Measurements from ENCODE around the gene PACSIN2. TPM values are rescaled to one million over a fixed set of nuclear protein-coding genes. Genes with fewer than 3 reads are reported as not detected.
"Not testable (repeated sequence)": the region's sequence is repeated elsewhere in the genome, so short reads cannot be mapped to it uniquely, and the experiment has no call there.

Gene PACSIN2
- total RNA-seq, 1 experiment from 2014 or later: 8.3 TPM

DNA sequence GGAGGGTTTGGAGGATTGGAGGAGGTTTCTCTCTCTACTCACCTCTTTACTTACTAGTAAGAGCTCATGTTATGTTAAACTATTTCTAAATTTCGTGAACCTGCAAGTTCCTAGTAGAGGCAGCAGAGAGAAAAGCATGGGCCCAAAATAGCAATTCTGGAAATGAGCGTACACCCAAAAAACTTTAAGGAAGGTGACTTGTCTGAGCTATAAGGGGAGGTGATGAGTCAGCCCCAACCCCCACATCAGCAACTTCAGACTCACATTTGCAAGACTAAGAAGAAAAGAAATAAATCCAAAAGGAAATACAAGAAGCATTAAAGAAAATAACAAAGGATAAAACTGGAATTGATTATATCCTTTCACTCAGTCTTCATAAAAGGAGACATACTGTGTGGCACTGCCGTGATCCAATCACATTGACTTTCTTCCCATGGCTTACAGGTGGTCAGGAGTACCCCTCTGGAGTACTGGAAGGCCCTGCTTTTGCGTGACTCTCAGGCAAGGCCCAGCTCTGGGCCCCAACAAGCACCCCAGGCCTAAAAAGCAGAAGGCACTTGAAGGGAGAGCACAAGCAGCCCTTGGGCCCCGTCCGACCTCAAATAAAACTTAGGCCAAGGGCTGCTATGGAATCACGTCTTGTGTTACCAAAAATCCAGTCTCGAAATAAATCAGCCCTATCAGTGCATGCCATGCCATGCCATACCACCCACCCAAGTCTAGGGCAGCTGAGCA, 14.3 kb downstream of the PACSIN2 start:
- no peak overlapping the region for H3K4me2 ChIP-seq (ENCODE audit: low read depth, low read length, poor library complexity, severe bottlenecking)
- no peaks in the 10 kb centered on the region; the same call in 1 of the 2 replicates for H3K27me3 ChIP-seq (ENCODE audit: low read length)
- no peaks in the 10 kb centered on the region for H3K36me3 ChIP-seq (ENCODE audit: insufficient read depth, low read length)
- H2AFZ ChIP-seq (ENCODE audit: low read length): no peak overlapping the region
- no peaks in the 10 kb centered on the region for H3K9me2 ChIP-seq (replicated peaks; ENCODE audit: insufficient read depth, low read length)
- H3K9ac ChIP-seq (ENCODE audit: low read length): no peak overlapping the region
- H3K4me3 ChIP-seq (ENCODE audit: low read length): no peak overlapping the region
- no peaks in the 10 kb centered on the region for H3K9me3 ChIP-seq (ENCODE audit: low read length)
- H3K4me1 ChIP-seq (ENCODE audit: low read length): peaks cover 1% of the 10 kb centered on the region
- peaks cover 78% of the 10 kb centered on the region for H4K20me1 ChIP-seq (ENCODE audit: insufficient read depth, low read depth, low read length)
- no peaks in the 10 kb centered on the region for H3K79me2 ChIP-seq (ENCODE audit: low read length)
- H3K27ac ChIP-seq (ENCODE audit: low read length): no peak overlapping the region
- DNase-seq: no peak

DNA sequence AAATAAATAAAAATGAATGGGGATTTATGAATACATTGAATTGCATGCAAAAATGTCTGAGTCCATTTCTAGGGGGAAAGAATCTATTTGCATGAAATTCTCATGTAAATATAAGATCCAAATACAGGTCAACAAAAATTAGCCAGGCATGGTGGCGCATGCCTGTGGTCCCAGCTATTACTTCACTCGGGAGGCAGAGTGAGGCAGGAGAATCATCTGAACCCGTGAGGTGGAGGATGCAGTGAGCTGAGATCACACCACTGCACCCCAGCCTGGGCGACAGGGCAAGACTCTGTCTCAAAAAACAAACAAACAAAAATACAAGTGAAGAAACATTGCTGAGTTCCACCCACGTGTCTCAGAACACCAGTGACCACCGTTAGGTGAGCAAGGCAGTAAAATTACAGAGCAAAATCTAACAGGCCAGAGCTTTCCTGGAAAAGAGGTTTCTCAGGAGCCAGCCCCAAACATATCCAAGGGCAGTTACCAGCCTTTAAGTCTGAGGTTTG, 17.3 kb downstream of the PACSIN2 start:
- no peak overlapping the region for H3K4me3 ChIP-seq (ENCODE audit: low read length)
- no peak overlapping the region for H2AFZ ChIP-seq (ENCODE audit: low read length)
- peaks cover 78% of the 10 kb centered on the region for H4K20me1 ChIP-seq (ENCODE audit: insufficient read depth, low read depth, low read length)
- peaks cover 25% of the 10 kb centered on the region for H3K4me1 ChIP-seq (ENCODE audit: low read length)
- H3K36me3 ChIP-seq (ENCODE audit: insufficient read depth, low read length): no peaks in the 10 kb centered on the region
- H3K9me2 ChIP-seq (replicated peaks; ENCODE audit: insufficient read depth, low read length): no peaks in the 10 kb centered on the region
- no peak overlapping the region for H3K27ac ChIP-seq (ENCODE audit: low read length)
- DNase-seq: no peak
- H3K4me2 ChIP-seq (ENCODE audit: low read depth, low read length, poor library complexity, severe bottlenecking): no peak overlapping the region
- H3K9ac ChIP-seq (ENCODE audit: low read length): no peak overlapping the region
- H3K79me2 ChIP-seq (ENCODE audit: low read length): no peaks in the 10 kb centered on the region
- H3K9me3 ChIP-seq (ENCODE audit: low read length): no peaks in the 10 kb centered on the region
- no peaks in the 10 kb centered on the region; the same call in 1 of the 2 replicates for H3K27me3 ChIP-seq (ENCODE audit: low read length)

DNA sequence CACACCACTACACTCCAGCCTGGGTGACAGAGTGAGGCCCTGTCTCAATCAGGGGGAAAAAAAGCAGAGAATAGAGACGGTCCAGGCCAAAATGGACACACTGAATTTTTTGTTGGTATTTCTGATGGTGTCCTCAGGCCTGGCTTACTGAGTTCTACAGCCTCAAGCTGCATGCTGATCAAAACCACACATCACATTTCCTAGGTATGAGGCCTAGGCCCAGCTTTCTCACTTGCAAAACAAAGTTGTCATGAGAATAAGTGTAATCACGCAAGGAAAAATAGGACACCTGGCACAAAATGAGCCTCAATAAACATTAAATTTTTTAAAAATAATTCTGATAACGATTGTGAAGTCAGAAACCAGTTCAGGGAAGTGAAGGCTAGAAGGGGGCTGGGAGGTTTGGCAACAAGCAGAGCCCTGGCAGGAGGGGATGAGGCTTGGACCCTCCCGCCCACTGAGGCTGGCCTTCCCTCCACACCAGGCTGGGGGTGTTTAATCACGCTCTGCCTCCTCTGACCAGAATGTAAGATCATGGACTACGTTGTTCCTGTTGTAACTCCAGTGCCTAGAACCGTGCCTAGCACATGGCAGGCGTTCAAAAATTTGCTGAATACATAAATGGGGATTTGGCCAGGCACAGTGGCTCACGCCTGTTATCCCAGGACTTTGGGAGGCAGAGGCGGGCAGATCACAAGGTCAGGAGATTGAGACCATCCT, 18.1 kb downstream of the PACSIN2 start:
- H3K4me2 ChIP-seq (ENCODE audit: low read depth, low read length, poor library complexity, severe bottlenecking): no peak overlapping the region
- no peak for DNase-seq
- H3K9ac ChIP-seq (ENCODE audit: low read length): no peak overlapping the region
- peaks cover 26% of the 10 kb centered on the region for H3K4me1 ChIP-seq (ENCODE audit: low read length)
- peaks cover 6% of the 10 kb centered on the region for H3K9me3 ChIP-seq (ENCODE audit: low read length)
- H4K20me1 ChIP-seq (ENCODE audit: insufficient read depth, low read depth, low read length): peaks cover 76% of the 10 kb centered on the region
- no peaks in the 10 kb centered on the region for H3K36me3 ChIP-seq (ENCODE audit: insufficient read depth, low read length)
- no peak overlapping the region for H3K27ac ChIP-seq (ENCODE audit: low read length)
- no peak overlapping the region for H2AFZ ChIP-seq (ENCODE audit: low read length)
- no peaks in the 10 kb centered on the region for H3K27me3 ChIP-seq (ENCODE audit: low read length)
- no peaks in the 10 kb centered on the region for H3K9me2 ChIP-seq (replicated peaks; ENCODE audit: insufficient read depth, low read length)
- H3K79me2 ChIP-seq (ENCODE audit: low read length): no peaks in the 10 kb centered on the region
- no peak overlapping the region for H3K4me3 ChIP-seq (ENCODE audit: low read length)

DNA sequence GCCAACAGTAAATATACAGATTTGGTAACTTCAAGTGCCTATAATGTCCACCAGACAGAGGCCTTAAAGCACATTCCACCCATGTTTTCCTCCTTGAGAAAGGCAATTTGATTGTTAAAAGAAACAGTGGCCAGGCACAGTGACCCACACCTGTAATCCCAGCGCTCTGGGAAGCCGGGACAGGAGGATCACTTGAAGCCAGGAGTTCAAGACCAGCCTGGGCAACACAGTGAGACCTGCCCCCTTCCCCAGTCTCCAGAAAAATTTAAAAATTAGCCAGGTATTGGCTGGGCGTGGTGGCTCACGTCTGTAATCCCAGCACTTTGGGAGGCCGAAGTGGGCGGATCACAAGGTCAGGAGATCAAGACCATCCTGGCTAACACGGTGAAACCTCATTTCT, 19.3 kb downstream of the PACSIN2 start:
- Histone ChIP-seq H3K4me1 (ENCODE audit: low read length) (peaks cover 26% of the 10 kb centered on the region), H3K4me2 (ENCODE audit: low read depth, low read length, poor library complexity, severe bottlenecking) (peak overlapping the region; percentile 28), H4K20me1 (ENCODE audit: insufficient read depth, low read depth, low read length) (peaks cover 74% of the 10 kb centered on the region)
- not testable (repeated sequence) for H3K4me3 ChIP-seq (ENCODE audit: low read length); H3K9ac ChIP-seq (ENCODE audit: low read length); H3K27me3 ChIP-seq (ENCODE audit: low read length); DNase-seq; H3K36me3 ChIP-seq (ENCODE audit: insufficient read depth, low read length); H3K9me2 ChIP-seq (replicated peaks; ENCODE audit: insufficient read depth, low read length); H3K79me2 ChIP-seq (ENCODE audit: low read length); H3K27ac ChIP-seq (ENCODE audit: low read length); H3K9me3 ChIP-seq (ENCODE audit: low read length); H2AFZ ChIP-seq (ENCODE audit: low read length)

DNA sequence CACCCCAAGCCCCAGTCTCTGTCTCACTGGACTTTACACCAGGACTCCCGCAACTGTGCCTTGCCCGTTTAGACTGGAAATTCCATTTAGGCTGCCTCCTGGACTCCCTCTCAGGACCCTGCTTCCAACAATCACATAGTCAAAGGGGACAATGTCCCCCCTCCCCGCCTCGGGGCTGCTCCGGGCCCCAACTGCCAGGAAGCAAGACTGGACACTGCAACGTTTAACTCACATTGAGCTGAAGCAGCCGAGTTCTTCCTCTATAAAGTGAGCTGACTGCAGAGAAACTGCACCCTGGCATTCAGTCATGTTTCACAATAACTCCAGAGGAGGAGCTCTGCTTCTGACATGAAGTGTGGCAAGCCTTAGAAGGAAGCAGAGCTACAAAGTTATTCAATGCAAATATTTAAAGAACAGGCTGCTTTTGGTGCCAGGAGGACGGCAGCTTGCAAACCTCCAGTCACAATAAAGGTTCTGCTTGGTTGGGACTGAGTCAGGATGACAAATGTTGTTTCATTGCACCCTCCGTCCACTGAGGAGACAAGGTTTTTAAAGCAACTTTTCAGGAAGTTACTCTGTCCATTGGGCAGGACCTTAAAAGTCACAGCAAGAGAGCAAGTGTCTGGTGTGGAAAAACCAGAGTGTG, 19.9 kb downstream of the PACSIN2 start:
- Histone ChIP-seq H3K4me2 (ENCODE audit: low read depth, low read length, poor library complexity, severe bottlenecking) (peak overlapping the region; percentile 28), H3K9me3 (ENCODE audit: low read length) (peaks cover 6% of the 10 kb centered on the region), H3K79me2 (ENCODE audit: low read length) (no peaks in the 10 kb centered on the region), H3K27me3 (ENCODE audit: low read length) (no peaks in the 10 kb centered on the region), H3K36me3 (ENCODE audit: insufficient read depth, low read length) (no peaks in the 10 kb centered on the region), H3K27ac (ENCODE audit: low read length) (no peak overlapping the region), H4K20me1 (ENCODE audit: insufficient read depth, low read depth, low read length) (peaks cover 74% of the 10 kb centered on the region), H2AFZ (ENCODE audit: low read length) (no peak overlapping the region), H3K4me1 (ENCODE audit: low read length) (peaks cover 26% of the 10 kb centered on the region), H3K4me3 (ENCODE audit: low read length) (no peak overlapping the region), H3K9me2 (replicated peaks; ENCODE audit: insufficient read depth, low read length) (no peaks in the 10 kb centered on the region), H3K9ac (ENCODE audit: low read length) (peak overlapping the region; percentile 25; the same call in 1 of the 2 replicates)
- DNase-seq: peak; percentile 76

DNA sequence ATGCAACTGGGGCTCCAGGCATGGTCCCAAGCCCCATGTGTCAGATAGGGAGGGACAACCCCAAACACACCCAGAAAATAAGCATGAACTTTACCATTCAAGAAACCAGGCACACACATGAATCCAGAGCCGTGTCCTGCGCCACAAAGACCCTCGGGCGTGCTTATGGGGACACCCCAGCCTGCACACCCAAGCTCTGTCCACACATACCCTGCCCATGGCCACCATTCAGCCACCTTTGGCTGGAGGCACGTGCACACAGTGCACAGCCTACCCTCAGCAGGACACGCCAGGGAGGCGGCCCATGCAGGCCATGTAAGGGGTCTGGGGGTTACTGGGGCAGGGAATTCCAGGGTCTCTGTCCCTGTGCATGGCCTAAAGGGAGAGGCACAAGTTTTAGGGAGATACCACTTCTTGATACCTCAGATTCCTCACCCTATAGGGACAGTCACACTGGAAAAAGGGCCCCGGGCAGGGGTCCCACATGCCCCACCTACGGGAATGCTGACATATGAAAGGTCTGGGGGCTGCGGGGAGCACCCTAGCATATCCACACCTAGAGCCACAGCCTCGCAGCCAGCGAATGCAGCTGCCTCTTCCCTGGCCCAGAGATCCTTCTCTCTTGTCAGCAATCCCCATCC, 20.6 kb downstream of the PACSIN2 start:
- Histone ChIP-seq H4K20me1 (ENCODE audit: insufficient read depth, low read depth, low read length) (peaks cover 68% of the 10 kb centered on the region), H3K4me1 (ENCODE audit: low read length) (peaks cover 26% of the 10 kb centered on the region)

DNA sequence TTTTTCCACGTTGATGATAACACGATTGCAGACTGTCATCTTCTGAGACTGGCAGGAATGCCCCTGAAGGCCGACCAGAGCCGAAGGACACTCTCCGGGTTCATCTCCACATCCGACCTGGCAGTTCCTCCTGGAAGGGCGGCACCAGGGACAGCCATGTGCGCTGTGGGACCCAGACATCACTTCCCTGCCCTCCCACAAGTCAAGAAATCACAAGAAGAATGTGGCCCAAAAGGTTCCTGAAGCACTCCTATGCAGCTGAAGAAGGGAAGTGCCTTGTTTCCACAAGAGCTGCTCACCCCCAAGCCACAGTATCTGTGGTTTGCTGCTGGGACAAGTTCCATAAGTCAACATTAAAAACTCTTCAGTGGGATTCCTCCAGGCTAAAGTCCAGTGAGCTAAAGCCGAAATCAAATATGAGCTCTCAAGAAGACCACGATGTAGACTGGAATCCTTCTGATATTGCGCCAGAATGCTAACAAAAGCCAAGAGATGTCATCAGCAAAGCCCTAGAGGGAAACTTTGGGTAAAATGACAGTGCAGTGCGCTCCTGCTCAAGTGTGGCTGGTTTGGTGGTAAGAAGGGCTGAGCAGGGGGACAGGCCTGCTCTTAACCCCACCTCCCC, 21.2 kb downstream of the PACSIN2 start:
- no peaks in the 10 kb centered on the region for H3K9me2 ChIP-seq (replicated peaks; ENCODE audit: insufficient read depth, low read length)
- DNase-seq: no peak
- H3K36me3 ChIP-seq (ENCODE audit: insufficient read depth, low read length): no peaks in the 10 kb centered on the region
- peaks cover 6% of the 10 kb centered on the region for H3K9me3 ChIP-seq (ENCODE audit: low read length)
- no peaks in the 10 kb centered on the region for H3K79me2 ChIP-seq (ENCODE audit: low read length)
- H3K4me1 ChIP-seq (ENCODE audit: low read length): peaks cover 26% of the 10 kb centered on the region
- no peak overlapping the region for H3K9ac ChIP-seq (ENCODE audit: low read length)
- H3K27me3 ChIP-seq (ENCODE audit: low read length): no peaks in the 10 kb centered on the region
- H4K20me1 ChIP-seq (ENCODE audit: insufficient read depth, low read depth, low read length): peaks cover 63% of the 10 kb centered on the region
- H2AFZ ChIP-seq (ENCODE audit: low read length): no peak overlapping the region
- H3K4me2 ChIP-seq (ENCODE audit: low read depth, low read length, poor library complexity, severe bottlenecking): no peak overlapping the region
- no peak overlapping the region for H3K4me3 ChIP-seq (ENCODE audit: low read length)
- no peak overlapping the region for H3K27ac ChIP-seq (ENCODE audit: low read length)

More for the DNA sequence above, 20.6 kb downstream of the PACSIN2 start:
- Histone ChIP-seq H3K9me2 (replicated peaks; ENCODE audit: insufficient read depth, low read length) (no peaks in the 10 kb centered on the region), H3K9ac (ENCODE audit: low read length) (no peak overlapping the region), H3K27ac (ENCODE audit: low read length) (no peak overlapping the region), H3K9me3 (ENCODE audit: low read length) (peaks cover 6% of the 10 kb centered on the region), H3K79me2 (ENCODE audit: low read length) (no peaks in the 10 kb centered on the region), H3K4me2 (ENCODE audit: low read depth, low read length, poor library complexity, severe bottlenecking) (peak overlapping the region; percentile 28), H3K4me3 (ENCODE audit: low read length) (no peak overlapping the region), H3K36me3 (ENCODE audit: insufficient read depth, low read length) (no peaks in the 10 kb centered on the region), H2AFZ (ENCODE audit: low read length) (no peak overlapping the region), H3K27me3 (ENCODE audit: low read length) (no peaks in the 10 kb centered on the region)
- DNase-seq: no peak

Data from Karpas-422 (cell line).